Left lobe of liver (tissue), 2 donors: ENCODE measurements around the gene STX17. TPM values are rescaled to one million over a fixed set of nuclear protein-coding genes. Genes with fewer than 3 reads are reported as not detected.
"Not testable (repeated sequence)": the region's sequence is repeated elsewhere in the genome, so short reads cannot be mapped to it uniquely, and the experiment has no call there.

Experiments
- ATAC-seq: fragments of 200-7000 bp; cut with Tn5 transposase; one replicate; pipeline ENCODE4 v1.9.1; 2020; ENCODE audit warnings: mild to moderate bottlenecking, moderate library complexity
- DNase-seq: peaks from one replicate; pipeline ENCODE4 v3.0.0-alpha.2; 2020; ENCODE audit warnings: low spot score
- total RNA-seq: library from RNA; stranded (reverse); gene quantifications from one replicate; pipeline ENCODE4 v1.2.1, GENCODE V29; 2021
- donor health status: DM: no; HTN: no; CAD: no; lungs with moderate emphysema.
- donor health status: DM: no; HTN: yes; CAD: no.

The STX17 gene
- total RNA-seq, 1 donor from 2014 or later: 25.8 TPM

DNA sequence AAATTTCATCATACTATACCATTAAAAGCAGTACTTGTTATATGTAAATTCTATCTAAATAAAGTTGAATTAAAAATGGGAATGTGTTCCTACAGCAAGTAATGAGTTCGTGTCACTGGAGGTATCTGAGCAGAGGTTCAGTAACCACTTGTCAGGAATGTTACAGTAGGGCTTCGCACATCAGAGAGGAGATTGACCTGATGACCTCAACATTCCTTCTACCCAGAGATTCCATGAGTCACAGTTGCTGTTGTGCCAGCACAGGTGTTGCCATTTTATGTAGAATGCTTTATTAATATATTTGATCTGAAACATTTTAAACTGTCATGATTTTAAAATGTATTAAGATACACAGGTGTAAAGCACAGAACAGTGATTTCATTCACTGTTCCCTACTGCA, 60.3 kb downstream of the STX17 start:
- DNase-seq (no peak), ATAC-seq (no peak)

DNA sequence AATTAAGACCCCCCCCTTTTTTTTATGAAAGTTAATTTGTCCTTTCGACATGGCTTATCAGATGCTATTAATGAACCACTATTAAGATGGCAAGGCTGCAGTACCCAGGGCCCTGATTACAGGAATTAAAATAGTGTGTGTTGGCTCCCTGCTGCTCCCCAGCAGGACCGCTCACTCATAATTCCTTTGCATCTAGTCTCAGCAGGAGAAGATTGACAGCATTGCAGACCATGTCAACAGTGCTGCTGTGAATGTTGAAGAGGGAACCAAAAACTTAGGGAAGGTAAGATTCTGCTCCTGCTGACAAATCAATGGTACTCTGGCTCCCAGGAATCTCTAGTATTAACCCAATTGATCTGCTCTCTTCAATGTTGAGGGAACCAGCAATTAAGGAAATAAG, 61.0 kb downstream of the STX17 start:
- DNase-seq (no peak), ATAC-seq (no peak)

GRCh38 chr9:99970481-99970880, 64.0 kb downstream of the STX17 start:
- ATAC-seq: no peak
- DNase-seq: no peak

- no peak for DNase-seq
- no peak for ATAC-seq
Measured at GRCh38 chr9:99971410-99971809, 65.0 kb downstream of the STX17 start.

DNA sequence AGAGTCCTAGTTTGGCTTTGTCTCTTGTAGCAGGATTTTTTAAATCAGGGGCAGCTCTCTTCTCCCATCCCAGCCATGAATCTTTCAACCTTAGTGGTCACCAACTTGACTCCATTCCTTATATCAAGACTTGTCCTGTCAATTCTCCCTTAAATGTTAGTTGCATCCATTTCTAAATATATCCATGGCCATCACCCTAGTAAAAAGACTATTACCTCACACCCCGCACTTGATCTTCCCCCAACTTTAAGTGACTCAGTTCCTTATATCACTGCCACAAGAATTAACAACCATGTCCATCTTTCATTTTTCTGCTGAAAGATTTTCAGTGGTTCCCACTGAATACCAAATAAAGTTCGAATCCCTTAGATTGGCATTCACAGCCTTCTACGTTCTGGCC, 67.0 kb downstream of the STX17 start:
- no peak for ATAC-seq

DNA sequence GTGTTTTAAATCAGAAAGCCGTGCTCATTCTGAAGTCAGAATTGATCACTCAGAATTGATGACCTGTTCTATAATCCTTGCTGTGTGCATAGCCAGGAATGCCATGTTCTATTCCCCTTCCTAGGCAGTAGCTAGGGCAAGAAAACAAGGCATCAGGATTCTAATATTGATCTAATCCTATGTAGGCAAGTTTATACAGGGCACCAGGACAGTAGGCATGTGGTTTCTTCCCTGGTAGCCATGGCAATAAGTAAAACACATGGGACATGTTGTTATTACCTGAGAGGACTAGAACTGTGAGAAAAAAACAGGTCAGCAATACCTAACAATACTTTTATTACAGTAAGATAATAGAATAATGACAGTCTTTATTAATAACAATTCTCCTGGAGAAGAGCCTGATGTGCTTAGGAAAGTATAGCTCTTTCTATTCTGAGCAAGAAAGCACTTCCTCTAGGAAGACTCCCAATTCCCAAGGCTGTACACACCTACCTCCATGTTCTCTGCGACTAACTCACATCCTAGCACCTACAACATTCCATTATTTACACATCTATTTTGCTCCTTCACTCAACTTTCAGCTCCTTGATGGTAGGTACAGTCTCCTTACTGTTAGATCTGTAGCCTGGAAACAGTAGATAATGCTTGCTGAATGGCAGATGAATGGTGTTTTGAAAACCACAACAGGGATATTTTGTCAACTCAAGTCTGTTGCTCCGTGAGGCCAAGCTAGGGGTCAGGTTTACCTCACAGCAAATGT, 70.8 kb downstream of the STX17 start:
- ATAC-seq: no peak
- no peak for DNase-seq

More for the DNA sequence above, 67.0 kb downstream of the STX17 start:
- no peak for DNase-seq

- DNase-seq (no peak), ATAC-seq (no peak)
Measured at GRCh38 chr9:99978221-99978620, 71.8 kb downstream of the STX17 start.

DNA sequence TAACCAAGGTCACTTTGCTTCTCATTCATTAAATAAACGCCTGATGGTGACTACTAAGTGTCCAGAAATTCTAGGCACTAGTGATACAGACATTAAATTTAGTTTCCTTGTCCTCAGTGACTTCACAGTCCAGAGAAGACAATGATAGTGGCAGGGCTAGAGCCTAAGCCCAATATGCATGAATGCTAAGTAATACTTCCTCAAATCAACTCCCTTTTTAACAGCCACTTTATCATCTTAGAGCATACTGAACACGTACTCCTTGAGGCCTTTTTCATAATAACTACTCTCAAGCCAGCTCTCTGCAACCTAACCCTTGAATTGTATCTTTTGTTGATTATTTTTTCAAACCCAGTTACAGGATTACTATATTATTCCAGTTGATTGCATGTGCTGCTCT, 74.1 kb downstream of the STX17 start:
- DNase-seq (no peak), ATAC-seq (no peak)

DNA sequence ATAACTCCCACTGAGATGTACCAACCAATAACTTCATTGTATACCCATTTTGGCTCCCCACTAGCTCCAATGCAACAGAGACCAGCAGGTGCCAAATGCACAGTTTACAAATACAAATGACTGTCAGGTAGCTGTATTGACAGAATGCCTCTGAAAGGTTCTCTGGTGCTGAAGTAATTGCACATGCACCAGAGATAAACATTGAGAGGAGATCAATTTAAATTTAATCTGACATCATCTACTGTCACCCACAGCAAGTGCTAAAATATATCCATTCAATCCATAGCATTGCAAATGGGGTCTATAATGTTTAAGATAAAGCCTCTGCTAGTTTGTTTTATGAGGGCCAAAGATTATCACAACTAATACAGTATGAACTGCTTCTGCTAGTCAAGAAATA, 80.2 kb downstream of the STX17 start:
- DNase-seq: no peak
- ATAC-seq: no peak

DNA sequence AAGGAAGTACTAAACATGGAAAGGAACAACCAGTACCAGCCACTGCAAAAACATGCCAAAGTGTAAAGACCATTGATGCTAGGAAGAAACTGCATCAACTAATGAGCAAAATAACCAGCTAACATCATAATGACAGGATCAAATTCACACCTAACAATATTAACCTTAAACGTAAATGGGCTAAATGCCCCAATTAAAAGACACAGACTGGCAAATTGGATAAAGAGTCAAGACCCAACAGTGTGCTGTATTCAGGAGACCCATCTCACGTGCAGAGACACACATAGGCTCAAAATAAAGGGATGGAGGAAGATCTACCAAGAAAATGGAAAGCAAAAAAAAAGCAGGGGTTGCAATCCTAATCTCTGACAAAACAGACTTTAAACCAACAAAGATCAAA, 84.1 kb downstream of the STX17 start:
- DNase-seq, ATAC-seq: not testable (repeated sequence)

DNA sequence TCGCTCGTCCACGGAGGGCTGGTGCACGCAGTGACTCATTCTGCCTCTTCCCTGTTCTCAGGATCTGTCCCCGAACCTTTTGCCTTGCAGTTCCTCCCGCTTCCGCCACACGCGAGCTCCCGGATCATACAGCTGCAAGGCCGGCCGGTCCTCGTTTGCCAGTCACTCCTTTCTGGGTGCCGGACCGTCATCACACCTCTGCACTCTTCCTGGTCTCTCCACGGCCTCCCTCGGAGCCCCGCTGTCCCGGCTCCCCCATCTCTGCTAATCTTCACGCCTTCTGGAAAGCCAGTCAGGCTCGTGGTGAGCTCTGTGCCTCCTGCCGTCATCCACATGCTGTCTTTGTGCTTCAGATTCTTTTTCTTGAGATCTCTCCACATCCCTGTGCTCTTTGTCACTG, 91.8 kb downstream of the STX17 start:
- DNase-seq (no peak), ATAC-seq (no peak)

DNA sequence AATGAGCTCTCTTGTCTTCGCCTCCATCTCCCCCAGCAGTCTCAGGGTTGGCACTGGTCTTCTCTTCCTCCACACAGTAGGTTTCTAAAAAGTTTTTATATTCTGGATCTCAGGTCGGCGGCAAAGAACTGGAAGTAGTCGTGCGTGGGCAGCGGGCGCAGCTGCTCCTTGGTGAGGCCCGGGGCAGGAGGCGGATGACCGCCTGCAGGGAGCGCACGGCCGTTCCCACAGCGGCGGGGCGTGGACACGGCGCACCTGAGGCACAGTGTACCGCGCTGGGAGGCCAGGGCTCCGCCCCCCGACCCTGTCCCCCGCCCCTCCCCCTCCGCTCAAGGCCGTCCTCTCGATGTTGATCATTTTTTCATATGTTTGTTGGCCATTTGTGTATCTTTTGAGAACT, 92.4 kb downstream of the STX17 start:
- ATAC-seq (no peak), DNase-seq (no peak)

DNA sequence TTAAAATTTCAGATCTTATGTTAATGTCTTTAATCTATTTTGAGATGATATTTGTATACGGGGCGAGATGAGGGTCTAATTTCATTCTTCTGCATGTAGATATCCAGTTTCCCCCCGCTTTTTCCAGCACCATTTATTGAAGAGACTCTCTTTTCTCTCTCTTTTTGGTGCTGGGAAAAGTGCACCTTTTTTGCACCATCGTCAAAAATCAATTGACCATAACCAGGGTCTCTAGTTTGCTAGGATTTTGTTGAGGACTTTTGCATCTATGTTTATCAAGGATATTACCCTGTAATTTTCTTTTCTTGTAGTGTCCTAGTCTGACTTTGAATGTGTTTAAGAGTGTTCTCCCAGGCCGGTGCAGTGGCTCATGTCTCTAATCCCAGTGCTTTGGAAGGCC, 93.3 kb downstream of the STX17 start:
- no peak for ATAC-seq
- no peak for DNase-seq

- ATAC-seq: peak; percentile 80
- no peak for DNase-seq
Measured at GRCh38 chr9:100011062-100011681, 104.7 kb downstream of the STX17 start.

DNA sequence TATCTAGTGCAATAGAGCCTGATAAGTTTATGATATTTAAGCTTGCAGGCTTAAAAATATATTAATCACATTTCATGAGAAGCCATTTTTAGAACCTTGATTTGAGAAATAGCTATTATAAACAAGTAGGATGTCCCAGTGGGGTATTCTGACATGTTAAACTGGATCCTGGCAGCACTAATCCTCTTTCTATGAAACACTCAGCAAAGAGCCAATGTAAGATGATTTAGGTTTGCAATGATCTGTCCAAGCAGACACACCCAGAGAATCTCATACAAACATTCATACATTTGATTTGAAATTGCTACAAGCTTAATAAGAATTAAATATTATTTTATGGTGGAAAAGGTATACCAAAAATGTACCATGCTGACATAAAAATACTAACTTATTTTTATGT, 105.8 kb downstream of the STX17 start:
- ATAC-seq (no peak), DNase-seq (no peak)

- no peak for DNase-seq
- ATAC-seq: no peak
Measured at GRCh38 chr9:100013573-100013972, 107.1 kb downstream of the STX17 start.

DNA sequence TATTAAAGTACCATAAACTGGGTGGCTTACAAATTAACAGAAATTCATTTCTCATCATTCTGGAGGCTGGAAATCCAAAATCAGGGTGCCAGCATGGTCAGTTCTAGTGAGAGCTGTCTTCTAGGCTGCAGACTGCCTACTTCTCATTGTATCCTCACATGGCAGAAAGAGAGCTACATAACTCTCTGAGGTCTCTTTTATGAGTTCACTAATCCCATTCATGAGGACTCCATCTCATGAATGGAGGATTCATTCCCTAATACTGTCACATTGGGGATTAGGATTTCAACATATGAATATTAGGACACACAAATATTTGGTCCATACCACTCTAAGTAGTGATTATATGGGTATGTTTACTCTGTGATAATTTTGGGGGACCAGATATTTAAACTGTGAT, 108.4 kb downstream of the STX17 start:
- no peak for DNase-seq
- ATAC-seq: no peak

- ATAC-seq (no peak), DNase-seq (no peak)
Measured at GRCh38 chr9:100019541-100019940, 113.1 kb downstream of the STX17 start.

Other genes starting within 250 kb of the STX17 start
- 0.13 TPM for gene NR4A3, start 84.8 kb upstream of the STX17 start, total RNA-seq
- gene ERP44, start 192.3 kb downstream of the STX17 start, total RNA-seq: 16.0 TPM
- gene INVS, start 192.6 kb downstream of the STX17 start, total RNA-seq: 16.1 TPM